Thoracic aorta (tissue), 2 donors: ENCODE measurements around the gene SF1. TPM values are rescaled to one million over a fixed set of nuclear protein-coding genes. Genes with fewer than 3 reads are reported as not detected.
A peak's percentile ranks its signal among the peaks of the same experiment; 100 is the strongest.
"Not testable (repeated sequence)": the region's sequence is repeated elsewhere in the genome, so short reads cannot be mapped to it uniquely, and the experiment has no call there.

Source experiments
- ATAC-seq: fragments of 150-250 bp; one replicate; pipeline ENCODE4 v1.8.0; 2017; ENCODE audit warnings: low read depth; ENCODE audit not compliant: insufficient number of reproducible peaks, low FRiP score
- DNase-seq: peaks from one replicate; pipeline ENCODE4 v3.0.0-alpha.2; 2020; ENCODE audit warnings: low spot score
- H3K27ac ChIP-seq, 2 donors: fragments of 200-600 bp; sonication (generic); 1 replicate in 1 of 2; 2 replicates in 1 of 2; pipeline ENCODE4 v1.5.1; 2016; ENCODE audit warnings: mild to moderate bottlenecking in 2 of 2, moderate library complexity in 2 of 2
- H3K27me3 ChIP-seq: fragments of 200-600 bp; sonication (generic); replicated peaks from 2 replicates; pipeline ENCODE4 v1.6.0; 2016; ENCODE audit warnings: mild to moderate bottlenecking; ENCODE audit not compliant: insufficient read depth
- H3K36me3 ChIP-seq: fragments of 200-600 bp; sonication (generic); one replicate; pipeline ENCODE4 v1.5.1; 2016
- H3K4me1 ChIP-seq, 2 donors: fragments of 200-600 bp; sonication (generic); 1 replicate in 1 of 2; 2 replicates in 1 of 2; pipeline versions ENCODE4 v1.5.1 to v1.6.0; 2016; ENCODE audit warnings: low read depth in 2 of 2, mild to moderate bottlenecking in 1 of 2; ENCODE audit not compliant: control insufficient read depth in 1 of 2
- H3K4me3 ChIP-seq: fragments of 200-600 bp; sonication (generic); 2 replicates; pipeline ENCODE4 v1.5.1; 2016; ENCODE audit warnings: mild to moderate bottlenecking
- H3K9me3 ChIP-seq: fragments of 200-600 bp; sonication (generic); 2 replicates; pipeline ENCODE4 v1.5.1; 2016
- CTCF ChIP-seq: fragments of 200-600 bp; sonication (generic); IDR thresholded peaks from one replicate; pipeline ENCODE4 v1.5.1; 2019; ENCODE audit warnings: antibody characterized with exemption
- total RNA-seq, 2 donors: library from RNA; depleted of rRNA; stranded (reverse); fragments of >200 nt; gene quantifications; one replicate each; pipeline versions ENCODE4 v1.1.0 to v1.2.3, GENCODE V29; 2016

SF1 gene
- total RNA-seq, 2 donors from 2014 or later = 250 to 512 TPM

DNA sequence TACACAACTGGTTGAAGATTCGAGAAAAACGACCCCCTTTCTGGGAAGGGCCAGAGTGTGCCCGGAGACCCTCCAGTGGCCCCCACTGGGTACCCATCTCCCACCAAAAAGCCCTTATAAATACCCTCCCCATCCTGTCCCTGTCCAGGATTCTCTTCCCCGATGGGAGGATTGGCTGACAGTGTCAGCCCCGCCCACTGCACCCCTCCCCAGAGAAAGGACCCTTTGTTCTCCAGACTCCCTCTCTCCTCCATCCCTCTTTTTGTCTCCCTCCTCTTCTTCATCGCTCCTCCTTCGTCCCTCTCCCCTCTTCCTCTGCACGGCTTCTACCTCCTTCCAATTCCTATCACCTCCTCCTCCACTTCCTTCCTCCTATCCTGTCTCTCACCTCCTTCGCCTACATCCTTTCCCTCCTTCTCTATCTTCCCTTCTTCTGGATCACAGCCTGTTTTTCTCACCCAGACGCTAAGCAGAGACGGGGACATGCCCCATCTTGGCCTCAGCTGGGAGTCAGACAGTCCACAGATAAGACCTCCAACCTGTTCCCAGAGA is 45.3 kb upstream of the SF1 start:
- TF ChIP-seq CTCF = no peak
- Histone ChIP-seq H3K27ac (no peak overlapping the region), H3K4me1 (no peaks in the 10 kb centered on the region), H3K4me3 (no peak overlapping the region), H3K27me3 (no peaks in the 10 kb centered on the region), H3K9me3 (no peaks in the 10 kb centered on the region), H3K36me3 (no peaks in the 10 kb centered on the region)
- no peak for ATAC-seq
- no peak for DNase-seq

DNA sequence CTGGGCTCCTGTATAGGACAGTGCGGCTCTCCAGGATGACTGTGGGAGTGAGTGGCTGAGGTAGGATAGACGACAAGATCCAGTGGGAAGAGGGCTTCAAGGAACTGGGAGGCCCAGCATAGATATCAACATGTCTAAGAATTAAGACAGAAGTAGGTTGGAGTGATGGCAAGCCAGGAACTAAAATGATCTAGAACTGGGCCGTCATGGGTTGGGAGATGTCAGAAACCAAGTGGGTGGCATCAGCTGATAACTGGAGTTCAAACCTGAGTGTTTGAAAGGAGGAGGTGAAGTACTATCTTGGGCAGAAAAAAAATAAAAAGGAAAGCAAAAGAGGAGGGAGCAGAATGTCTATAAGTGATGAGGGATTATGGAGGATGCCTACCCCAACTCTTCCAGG is 39.1 kb upstream of the SF1 start:
- no peaks in the 10 kb centered on the region for H3K27me3 ChIP-seq
- ATAC-seq = no peak
- no peak for TF ChIP-seq CTCF
- no peak overlapping the region for H3K27ac ChIP-seq
- H3K9me3 ChIP-seq = no peaks in the 10 kb centered on the region
- no peaks in the 10 kb centered on the region for H3K36me3 ChIP-seq
- no peak for DNase-seq
- H3K4me3 ChIP-seq = no peak overlapping the region
- no peaks in the 10 kb centered on the region for H3K4me1 ChIP-seq

GRCh38 chr11:64815433-64815832 is 37.1 kb upstream of the SF1 start:
- not testable (repeated sequence) for H3K4me3 ChIP-seq, H3K4me1 ChIP-seq, H3K27me3 ChIP-seq, H3K9me3 ChIP-seq, ATAC-seq, DNase-seq, H3K36me3 ChIP-seq, H3K27ac ChIP-seq

GRCh38 chr11:64814712-64815187 is 36.4 kb upstream of the SF1 start:
- H3K27me3 ChIP-seq = no peaks in the 10 kb centered on the region
- no peak for ATAC-seq
- no peak for DNase-seq
- TF ChIP-seq CTCF = no peak
- no peak overlapping the region for H3K4me3 ChIP-seq
- no peaks in the 10 kb centered on the region for H3K9me3 ChIP-seq
- H3K4me1 ChIP-seq = peaks cover under 1 to 1% of the 10 kb centered on the region in 2 donors
- H3K36me3 ChIP-seq = no peaks in the 10 kb centered on the region
- H3K27ac ChIP-seq = no peak overlapping the region

GRCh38 chr11:64813826-64814225 is 35.5 kb upstream of the SF1 start:
- no peak for ATAC-seq
- TF ChIP-seq CTCF = no peak
- Histone ChIP-seq H3K4me1 (peaks cover 5 to 9% of the 10 kb centered on the region in 2 donors), H3K27ac (no peak overlapping the region), H3K4me3 (no peak overlapping the region), H3K9me3 (no peaks in the 10 kb centered on the region), H3K27me3 (no peaks in the 10 kb centered on the region), H3K36me3 (no peaks in the 10 kb centered on the region)
- DNase-seq = no peak

- DNase-seq = no peak
- Histone ChIP-seq H3K36me3 (peaks cover 8% of the 10 kb centered on the region), H3K27me3 (no peaks in the 10 kb centered on the region), H3K27ac (peak overlapping the region; percentile 53 to 57), H3K4me1 (peaks cover 5 to 9% of the 10 kb centered on the region in 2 donors), H3K4me3 (peak overlapping the region; percentile 89), H3K9me3 (no peaks in the 10 kb centered on the region)
- peak; percentile 11 for ATAC-seq
- TF ChIP-seq CTCF = no peak
Observed at GRCh38 chr11:64810891-64811272, 32.5 kb upstream of the SF1 start.
